T-helper 9 cell (primary cell): ENCODE measurements around the gene VDAC1.
"Not testable (repeated sequence)": the region's sequence is repeated elsewhere in the genome, so short reads cannot be mapped to it uniquely, and the experiment has no call there.

Experiments used
- DNase-seq: peaks from one replicate; pipeline ENCODE4 v3.0.0-alpha.2; 2020

Gene VDAC1

DNA sequence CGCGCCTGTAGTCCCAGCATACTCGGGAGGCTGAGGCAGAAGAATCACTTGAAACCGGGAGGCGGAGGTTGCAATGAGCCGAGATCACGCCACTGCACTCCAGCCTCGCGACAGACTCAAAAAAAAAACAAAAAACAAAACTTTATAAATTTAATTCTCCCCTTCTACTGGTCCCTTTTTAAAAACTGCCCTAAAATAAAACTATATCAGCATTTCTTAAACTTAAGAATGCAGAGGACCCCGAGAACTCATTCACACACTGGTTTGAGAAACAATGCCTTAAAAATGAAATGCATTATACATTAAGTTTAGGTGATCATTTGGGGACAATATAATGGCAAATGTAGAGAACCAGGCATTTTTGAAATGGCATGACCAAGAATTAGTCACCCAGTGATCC lies 38.7 kb downstream of the VDAC1 start:
- DNase-seq: no peak

GRCh38 chr5:133963493-133964128 lies 41.2 kb downstream of the VDAC1 start:
- DNase-seq: no peak

GRCh38 chr5:133962801-133963476 lies 41.8 kb downstream of the VDAC1 start:
- no peak for DNase-seq

GRCh38 chr5:133962131-133962530 lies 42.6 kb downstream of the VDAC1 start:
- no peak for DNase-seq

DNA sequence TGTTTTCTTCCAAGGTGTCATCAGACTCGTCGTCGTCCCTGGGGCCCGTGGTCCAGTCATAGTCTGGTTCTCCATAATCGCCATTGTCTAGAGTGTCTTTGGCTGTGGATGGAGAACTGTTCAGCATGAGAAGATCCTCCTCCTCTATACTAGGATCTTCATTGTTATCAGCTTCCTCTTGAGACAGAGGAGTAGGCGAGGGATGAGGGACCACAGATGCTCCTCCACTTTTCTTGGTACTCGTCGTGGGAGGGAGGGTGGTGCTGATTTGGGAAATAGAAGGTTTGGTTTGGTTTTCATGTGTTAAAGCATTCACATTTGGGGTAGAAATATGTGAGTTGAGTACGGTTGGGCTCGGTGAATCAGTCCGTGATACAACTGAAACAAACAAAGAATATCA lies 45.1 kb downstream of the VDAC1 start:
- no peak for DNase-seq

- no peak for DNase-seq
These were observed 47.2 kb downstream of the VDAC1 start for GRCh38 chr5:133957591-133957990.

DNA sequence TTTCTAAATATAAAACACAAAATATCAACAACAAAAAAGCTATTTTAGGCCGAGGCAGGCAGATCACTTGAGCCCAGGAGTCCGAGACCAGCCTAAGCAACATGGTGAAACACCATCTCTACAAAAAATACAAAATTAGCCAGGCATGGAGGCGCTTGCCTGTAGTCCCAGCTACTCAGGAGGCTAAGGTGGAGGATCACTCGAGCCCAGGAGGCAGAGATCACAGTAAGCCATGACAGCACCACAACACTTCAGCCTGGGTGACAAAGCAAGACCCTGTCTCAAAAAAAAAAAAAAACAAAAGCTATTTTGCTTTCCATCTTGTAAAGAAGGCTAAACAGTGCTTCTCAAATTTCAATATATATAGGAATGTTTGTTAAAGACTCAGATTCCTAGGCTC lies 47.7 kb downstream of the VDAC1 start:
- no peak for DNase-seq

DNA sequence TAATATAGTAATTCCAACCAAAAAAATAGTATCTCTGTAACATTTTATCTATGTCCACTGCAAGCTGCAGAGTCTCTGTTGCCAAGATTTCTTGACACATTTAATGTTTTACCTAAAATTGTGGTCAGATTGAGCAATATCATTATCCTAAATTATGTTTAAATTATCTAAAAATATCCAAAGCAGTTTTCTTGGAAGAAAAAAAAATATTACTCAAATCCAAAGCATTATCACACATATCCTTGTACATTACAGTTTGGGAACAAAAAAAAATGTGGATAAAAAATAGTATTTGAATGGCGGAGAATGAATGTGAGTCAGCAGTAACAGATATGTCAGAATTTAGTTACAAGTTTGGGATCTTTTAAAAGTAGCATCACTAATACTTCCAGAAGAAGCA lies 48.6 kb downstream of the VDAC1 start:
- DNase-seq: not testable (repeated sequence)

DNA sequence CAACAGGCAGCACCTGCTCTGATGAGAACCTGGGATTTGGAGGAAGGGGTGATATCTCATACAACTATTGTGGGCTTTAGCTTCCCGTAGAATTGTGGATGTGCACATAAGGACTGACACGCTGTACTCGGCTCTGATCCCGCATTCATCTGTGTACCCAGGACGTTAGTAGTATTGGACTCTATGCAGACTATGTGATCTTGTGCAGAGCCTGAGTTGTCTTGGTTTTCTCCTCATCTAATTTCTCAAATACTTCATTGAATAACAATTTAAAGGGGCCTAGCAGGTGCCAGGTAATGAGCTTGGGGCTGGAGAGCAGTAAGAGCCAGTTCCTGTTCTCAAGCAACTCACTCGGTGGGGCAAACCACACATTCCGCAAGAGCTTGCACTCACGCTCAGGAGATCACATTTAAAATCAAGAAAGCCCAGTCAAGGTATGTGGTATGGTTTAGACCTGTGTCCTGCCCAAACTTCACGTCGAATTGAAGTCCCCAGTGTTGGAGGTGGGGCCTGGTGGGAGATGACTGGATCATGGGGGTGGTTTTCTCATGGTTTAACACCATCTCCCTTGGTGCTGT lies 51.1 kb downstream of the VDAC1 start:
- no peak for DNase-seq

DNA sequence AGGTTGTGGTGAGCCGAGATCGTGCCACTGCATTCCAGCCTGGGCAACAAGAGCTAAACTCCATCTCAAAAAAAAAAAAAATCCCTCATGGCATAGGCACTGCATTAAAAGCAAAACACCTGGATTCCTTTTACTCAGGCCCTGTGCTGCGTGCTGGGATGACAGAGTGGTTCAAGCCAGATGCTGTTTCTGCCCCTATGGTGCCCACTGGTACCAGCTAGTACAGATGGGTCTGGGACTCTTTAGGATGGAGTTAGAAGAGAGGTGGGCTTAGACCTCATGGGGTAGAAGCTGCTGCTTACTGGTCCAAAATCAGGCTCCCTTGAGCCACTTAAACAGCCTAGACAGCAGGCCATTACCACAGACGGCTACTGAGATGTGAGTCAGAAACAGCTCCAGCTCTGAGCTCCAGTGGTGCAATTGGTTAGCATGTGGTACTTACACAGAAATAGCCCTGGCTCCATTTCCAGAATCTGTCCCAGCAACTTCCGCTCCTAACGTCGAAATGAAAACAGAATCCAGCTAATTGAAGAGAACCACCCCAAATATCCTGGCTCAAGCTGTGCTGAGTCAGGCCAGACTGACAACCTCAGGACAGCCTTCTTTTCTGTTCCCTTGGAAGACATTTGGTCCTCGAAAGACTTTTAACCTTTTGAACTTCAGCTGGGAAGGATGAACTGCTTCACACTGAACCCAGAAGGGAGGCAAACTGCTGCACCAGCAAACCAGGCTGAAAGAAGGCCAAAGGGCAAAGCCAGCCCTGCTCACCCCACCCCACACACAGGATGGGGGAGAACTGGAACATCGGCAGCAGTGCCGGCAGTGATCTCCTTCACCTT lies 51.8 kb downstream of the VDAC1 start:
- no peak for DNase-seq

- no peak for DNase-seq
These were observed 53.8 kb downstream of the VDAC1 start for GRCh38 chr5:133950821-133951612.

- DNase-seq: no peak
These were observed 56.1 kb downstream of the VDAC1 start for GRCh38 chr5:133948721-133949120.

DNA sequence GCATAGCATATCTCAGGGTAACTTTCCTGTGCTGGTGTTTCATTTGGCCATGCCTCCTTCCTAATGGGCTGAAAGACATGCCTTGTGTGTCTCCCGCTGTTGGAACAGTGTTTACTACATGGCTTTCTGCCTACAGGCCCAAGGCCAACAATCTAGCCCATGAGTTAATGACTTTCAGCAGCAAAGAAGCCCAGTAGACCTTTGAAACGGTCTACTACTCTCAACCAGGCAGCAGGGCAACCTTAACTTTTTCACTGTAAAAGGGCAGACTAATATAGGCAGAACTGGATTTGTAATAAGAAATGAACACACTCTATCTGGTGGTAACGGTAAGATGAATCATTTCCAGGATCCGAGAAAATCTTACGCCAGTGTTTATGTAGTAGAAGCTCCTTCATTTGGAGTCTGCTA lies 57.3 kb downstream of the VDAC1 start:
- no peak for DNase-seq

DNA sequence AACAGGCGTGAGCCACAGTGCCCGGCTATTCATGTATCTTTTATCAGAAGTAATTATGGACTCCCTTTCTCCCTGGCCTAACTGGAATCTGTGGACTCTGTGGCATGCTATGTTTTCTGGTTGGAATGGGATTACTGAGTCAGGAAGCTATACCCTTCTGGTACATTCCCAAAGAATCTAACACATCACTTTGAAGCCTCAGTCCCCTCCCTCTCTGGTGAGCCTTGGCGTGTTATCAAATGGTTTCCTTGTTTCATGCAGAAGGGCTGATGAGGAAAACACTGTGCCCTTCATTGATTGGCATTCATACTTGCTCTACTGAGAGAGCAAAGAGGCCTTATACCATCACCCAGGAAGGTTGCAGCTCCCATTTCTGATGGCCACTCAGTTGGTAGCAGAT lies 59.2 kb downstream of the VDAC1 start:
- no peak for DNase-seq

GRCh38 chr5:133944263-133945185 lies 60.3 kb downstream of the VDAC1 start:
- no peak for DNase-seq

DNA sequence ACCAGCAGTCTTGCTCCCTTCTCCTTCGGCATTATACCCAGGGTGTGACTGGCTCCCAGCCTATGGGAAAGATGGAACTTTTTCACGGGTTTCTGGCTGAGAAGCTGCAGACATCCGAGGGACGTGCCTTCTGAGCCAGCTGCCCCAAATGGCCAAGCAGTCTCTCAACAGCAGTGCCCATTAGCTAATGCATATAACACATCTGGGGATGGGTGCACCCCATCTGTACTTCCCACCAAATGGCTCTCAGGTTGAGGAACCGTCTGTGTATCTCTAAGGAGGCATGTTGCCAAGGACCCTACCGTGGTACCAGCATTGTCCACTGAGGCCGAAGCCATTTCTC lies 61.3 kb downstream of the VDAC1 start:
- DNase-seq: no peak

- no peak for DNase-seq
These were observed 61.9 kb downstream of the VDAC1 start for GRCh38 chr5:133942614-133943474.

DNA sequence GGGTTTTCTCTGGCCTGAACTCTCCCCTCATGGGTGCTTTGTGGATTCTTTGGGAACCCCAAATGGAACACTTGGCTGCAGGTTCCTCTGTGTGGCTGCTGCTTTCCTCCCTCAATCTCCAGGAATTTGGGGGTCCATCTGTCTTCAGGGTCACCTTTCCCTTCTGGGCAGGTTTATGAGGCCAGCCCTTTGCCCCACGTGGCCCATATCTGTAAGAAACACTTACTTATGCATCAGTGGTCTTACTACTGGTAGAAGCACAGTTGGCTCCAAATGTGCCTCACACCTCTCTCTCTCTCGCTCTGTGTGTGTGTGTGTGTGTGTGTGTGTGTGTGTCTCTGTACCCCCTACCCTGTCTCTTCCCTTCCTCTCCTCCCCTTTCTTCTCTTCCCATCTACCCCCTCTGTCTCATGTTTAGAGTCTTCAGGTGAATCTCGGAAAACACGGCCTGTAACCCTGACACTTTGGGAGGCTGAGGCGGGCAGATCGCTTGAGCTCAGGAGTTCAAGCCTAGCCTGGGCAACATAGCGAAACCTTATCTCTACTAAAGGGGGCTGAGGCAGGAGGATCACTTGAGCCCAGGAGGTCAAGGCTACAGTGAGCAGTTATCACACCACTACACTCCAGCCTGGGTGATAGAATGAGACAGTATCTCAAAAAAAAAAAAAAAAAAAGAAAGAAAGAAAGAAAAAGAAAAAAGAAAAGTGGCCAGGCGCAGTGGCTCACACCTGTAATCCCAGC lies 63.1 kb downstream of the VDAC1 start:
- no peak for DNase-seq

DNA sequence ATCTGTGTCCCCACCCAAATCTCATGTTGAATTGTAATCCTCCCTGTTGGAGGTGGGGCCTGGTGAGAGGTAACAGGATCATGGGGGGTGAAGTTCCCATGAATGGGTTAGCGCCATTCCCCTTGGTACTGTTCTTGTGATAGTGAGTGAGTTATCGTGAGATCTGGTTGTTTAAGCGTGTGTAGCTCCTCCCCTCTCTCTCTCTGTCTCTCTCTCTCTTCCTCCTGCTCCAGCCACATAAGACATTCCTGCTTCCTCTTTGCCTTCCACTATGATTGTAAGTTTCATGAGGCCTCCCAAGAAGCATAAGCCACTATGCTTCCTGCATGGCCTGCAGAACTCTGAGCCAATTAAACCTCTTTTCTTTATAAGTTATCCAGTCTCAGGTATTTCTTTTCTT lies 65.1 kb downstream of the VDAC1 start:
- no peak for DNase-seq

GRCh38 chr5:133938929-133939328 lies 65.8 kb downstream of the VDAC1 start:
- no peak for DNase-seq
